ELF-1 (cell line): Measurements from ENCODE around the gene CACNG5.
A peak's percentile ranks its signal among the peaks of the same experiment; 100 is the strongest.

Experiments
- DNase-seq: peaks from one replicate; pipeline ENCODE4 v3.0.0-alpha.2; 2016; ENCODE audit warnings: low read depth, low spot score

Gene CACNG5

GRCh38 chr17:66822009-66822408, 12.9 kb upstream of the CACNG5 start:
- no peak for DNase-seq

- DNase-seq: no peak
These were observed 8.1 kb upstream of the CACNG5 start for GRCh38 chr17:66826856-66827255.

GRCh38 chr17:66829386-66829864, 5.5 kb upstream of the CACNG5 start:
- DNase-seq: peak; percentile 83

GRCh38 chr17:66829883-66830282, 5.0 kb upstream of the CACNG5 start:
- DNase-seq: no peak

- DNase-seq: peak; percentile 16
These were observed 4.5 kb upstream of the CACNG5 start for GRCh38 chr17:66830451-66830850.

GRCh38 chr17:66831383-66832210, 3.3 kb upstream of the CACNG5 start:
- no peak for DNase-seq

- DNase-seq: no peak
These were observed 1.7 kb upstream of the CACNG5 start for GRCh38 chr17:66833201-66833600.

GRCh38 chr17:66834426-66834918, 445 bp upstream of the CACNG5 start:
- no peak for DNase-seq

GRCh38 chr17:66835476-66835875, 559 bp downstream of the CACNG5 start:
- no peak for DNase-seq

- no peak for DNase-seq
These were observed 1.4 kb downstream of the CACNG5 start for GRCh38 chr17:66836063-66837005.

- no peak for DNase-seq
These were observed 2.3 kb downstream of the CACNG5 start for GRCh38 chr17:66837226-66837625.

GRCh38 chr17:66837885-66838665, 3.2 kb downstream of the CACNG5 start:
- DNase-seq: no peak

GRCh38 chr17:66839616-66840015, 4.7 kb downstream of the CACNG5 start:
- no peak for DNase-seq

GRCh38 chr17:66840061-66840460, 5.1 kb downstream of the CACNG5 start:
- no peak for DNase-seq

GRCh38 chr17:66841328-66841727, 6.4 kb downstream of the CACNG5 start:
- peak; percentile 25 for DNase-seq

- no peak for DNase-seq
These were observed 6.8 kb downstream of the CACNG5 start for GRCh38 chr17:66841744-66842143.

- DNase-seq: no peak
These were observed 7.6 kb downstream of the CACNG5 start for GRCh38 chr17:66842505-66842904.

- DNase-seq: no peak
These were observed 8.0 kb downstream of the CACNG5 start for GRCh38 chr17:66842959-66843358.

GRCh38 chr17:66843627-66844026, 8.7 kb downstream of the CACNG5 start:
- DNase-seq: no peak

GRCh38 chr17:66847704-66848103, 12.8 kb downstream of the CACNG5 start:
- DNase-seq: no peak

GRCh38 chr17:66848496-66848895, 13.6 kb downstream of the CACNG5 start:
- no peak for DNase-seq
